ENCODE results near the gene KCND3.

KCND3 gene

DNA sequence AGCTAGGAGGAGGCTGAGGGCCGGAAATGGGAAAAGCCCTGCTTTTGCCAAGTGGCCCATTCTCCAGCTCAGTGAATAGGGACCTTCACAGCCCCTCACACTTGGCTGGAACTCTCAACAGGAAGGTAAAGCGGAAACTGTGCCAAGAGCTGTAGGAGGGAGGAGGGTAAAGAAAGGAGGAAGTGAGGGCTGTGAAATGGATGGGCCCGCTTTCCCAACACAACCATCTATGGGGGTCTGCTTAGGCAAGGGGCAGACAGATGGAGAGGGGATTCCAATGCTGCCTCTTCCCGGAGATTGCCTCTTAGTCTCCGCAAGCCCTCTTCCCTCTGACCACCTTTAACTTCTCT lies 255.5 kb downstream of the KCND3 start:
- TF ChIP-seq, protein P1, sequence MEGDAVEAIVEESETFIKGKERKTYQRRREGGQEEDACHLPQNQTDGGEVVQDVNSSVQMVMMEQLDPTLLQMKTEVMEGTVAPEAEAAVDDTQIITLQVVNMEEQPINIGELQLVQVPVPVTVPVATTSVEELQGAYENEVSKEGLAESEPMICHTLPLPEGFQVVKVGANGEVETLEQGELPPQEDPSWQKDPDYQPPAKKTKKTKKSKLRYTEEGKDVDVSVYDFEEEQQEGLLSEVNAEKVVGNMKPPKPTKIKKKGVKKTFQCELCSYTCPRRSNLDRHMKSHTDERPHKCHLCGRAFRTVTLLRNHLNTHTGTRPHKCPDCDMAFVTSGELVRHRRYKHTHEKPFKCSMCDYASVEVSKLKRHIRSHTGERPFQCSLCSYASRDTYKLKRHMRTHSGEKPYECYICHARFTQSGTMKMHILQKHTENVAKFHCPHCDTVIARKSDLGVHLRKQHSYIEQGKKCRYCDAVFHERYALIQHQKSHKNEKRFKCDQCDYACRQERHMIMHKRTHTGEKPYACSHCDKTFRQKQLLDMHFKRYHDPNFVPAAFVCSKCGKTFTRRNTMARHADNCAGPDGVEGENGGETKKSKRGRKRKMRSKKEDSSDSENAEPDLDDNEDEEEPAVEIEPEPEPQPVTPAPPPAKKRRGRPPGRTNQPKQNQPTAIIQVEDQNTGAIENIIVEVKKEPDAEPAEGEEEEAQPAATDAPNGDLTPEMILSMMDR (IDR thresholded peaks at IDR 0.05; ENCODE audit: borderline replicate concordance, insufficient read depth, low read depth, low read length), result no peak
- no peak overlapping the region for H3K4me3 ChIP-seq (ENCODE audit: low read depth, low read length)

DNA sequence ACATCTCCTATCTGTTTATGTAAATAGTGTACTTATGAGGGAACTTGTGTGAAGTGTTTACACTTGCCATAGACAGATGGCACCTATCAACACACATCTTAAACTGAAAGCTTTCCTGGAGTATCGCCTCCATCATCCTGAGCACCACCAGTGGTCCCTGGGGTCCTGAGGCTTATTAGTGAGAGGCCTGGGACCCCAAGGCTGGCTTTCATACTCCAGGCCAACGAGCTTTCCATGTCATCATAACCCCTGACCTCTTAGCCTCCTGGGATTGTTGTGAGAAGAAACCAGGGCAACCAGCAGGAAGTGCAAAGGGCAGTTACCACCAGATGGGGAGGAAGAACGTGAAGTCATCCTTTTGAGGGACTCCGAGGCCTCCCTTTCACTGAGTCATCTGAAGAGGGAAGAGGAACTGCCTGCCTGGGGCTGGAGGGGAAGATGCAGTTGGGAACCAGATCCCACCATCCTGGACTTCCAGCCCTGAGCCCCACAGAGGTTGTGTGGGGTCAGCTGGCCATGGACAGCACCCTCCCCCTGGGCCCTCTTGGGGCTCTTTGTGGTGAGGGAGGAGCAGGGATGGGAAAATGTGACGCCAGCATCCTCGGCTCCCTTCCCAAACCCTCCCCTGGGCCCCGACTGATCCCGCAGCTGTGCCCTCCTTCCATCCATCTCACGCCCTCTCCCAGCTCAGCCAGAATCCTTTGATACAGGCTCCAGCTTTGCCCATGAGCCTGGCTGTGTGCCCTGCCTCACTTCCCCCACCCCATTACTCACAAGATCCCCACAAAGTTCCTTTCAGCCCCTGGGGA lies 256.1 kb downstream of the KCND3 start:
- TF ChIP-seq, protein P1 (IDR thresholded peaks at IDR 0.05; ENCODE audit: borderline replicate concordance, insufficient read depth, low read depth, low read length), result no peak
- no peak overlapping the region for H3K4me3 ChIP-seq (ENCODE audit: low read depth, low read length)

DNA sequence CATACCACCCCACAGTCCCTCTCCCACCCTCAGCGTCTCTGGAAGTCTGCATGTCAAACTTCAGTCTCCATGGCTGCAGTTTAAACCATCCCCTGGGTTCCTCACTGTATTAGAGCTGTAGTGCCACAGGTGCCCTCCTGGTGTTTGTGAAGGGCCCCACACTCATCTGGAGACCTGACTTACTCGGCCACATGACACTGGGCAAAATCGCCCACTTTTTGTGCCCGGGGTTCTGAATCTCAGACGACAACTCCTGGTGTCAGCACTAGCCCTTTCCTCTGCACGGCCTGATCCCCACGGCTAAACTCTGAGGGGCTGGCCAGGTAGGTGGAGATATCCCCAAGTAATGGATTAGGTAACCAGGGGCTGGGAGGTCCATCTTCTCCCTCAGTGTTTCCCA lies 256.8 kb downstream of the KCND3 start:
- TF ChIP-seq, protein P1 (IDR thresholded peaks at IDR 0.05; ENCODE audit: borderline replicate concordance, insufficient read depth, low read depth, low read length), result no peak
- H3K4me3 ChIP-seq (ENCODE audit: low read depth, low read length), result no peak overlapping the region

DNA sequence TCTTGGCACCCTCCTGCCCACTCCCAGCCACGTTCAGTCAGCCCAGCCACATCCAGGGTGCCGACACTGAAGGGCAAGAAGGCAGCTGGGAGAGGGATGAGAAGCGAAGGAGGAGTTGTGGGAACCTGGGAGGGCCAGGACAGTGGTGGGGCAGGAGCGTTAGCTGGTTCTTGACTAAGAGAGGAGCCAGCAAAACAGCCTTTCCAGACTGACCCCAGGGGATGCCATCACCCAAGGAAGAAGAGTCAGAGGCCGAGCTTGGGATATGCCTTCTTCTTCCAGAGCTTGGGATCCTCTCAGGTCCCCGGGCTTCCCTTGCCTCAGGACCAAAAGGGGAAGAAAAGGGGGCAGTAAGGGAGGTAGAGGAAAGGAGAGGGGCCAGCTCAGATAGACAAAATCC lies 257.5 kb downstream of the KCND3 start:
- TF ChIP-seq, protein P1 (IDR thresholded peaks at IDR 0.05; ENCODE audit: borderline replicate concordance, insufficient read depth, low read depth, low read length), result no peak
- no peak overlapping the region for H3K4me3 ChIP-seq (ENCODE audit: low read depth, low read length)

DNA sequence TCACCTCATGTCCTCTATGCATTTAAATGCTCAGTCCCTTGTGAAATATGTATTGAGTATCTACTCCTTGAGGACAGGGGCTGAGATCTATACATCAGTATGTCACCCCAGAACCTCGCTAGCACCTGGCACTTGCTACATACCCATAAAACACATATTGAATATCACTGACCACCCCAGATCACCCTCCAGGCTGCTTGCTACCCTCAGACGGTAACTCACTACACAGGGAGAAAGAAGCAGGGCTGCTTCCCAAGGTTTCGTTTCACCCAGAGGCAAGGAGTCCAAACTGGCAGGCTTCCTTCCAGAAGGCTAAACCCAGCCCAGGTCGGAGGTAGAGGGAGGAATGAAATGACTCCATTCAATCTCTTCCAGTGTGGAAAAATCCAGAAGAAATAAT lies 258.8 kb downstream of the KCND3 start:
- no peak overlapping the region for H3K4me3 ChIP-seq (ENCODE audit: low read depth, low read length)
- TF ChIP-seq, protein P1 (IDR thresholded peaks at IDR 0.05; ENCODE audit: borderline replicate concordance, insufficient read depth, low read depth, low read length), result no peak

DNA sequence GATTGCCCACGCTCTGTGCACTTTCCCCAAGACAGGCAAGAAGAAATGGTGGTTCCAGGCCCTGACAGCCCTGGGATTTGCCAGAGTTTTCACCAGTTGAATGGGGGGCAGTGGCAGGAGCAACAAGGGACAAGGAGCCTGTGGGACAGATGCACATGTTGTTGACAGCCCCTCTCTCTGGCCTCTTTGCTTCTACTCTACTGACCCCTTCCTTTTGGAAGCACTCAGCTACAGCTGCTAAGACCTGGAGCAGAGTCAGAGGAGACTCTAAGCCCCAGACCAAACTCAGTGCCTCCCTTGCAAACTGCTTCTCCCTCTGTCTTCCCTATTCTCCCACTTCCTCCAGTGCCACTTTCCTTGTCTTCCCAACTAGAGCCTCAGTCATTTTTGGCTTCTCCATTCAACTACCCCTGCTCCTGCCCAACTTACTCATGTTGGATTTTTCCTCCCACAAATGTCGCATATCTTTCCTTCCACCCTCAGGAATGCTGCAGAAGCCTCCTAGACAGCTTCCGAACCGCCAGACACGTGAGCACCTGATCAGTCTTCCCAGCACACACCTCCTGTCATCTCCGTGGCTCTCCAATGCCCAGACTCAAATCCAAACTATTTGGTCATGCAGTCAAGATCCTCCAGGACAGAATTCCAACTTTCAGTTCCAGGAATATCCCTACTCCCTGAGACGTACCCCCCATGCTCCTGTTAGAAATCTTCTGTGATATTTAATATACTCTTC lies 259.4 kb downstream of the KCND3 start:
- TF ChIP-seq, protein P1 (IDR thresholded peaks at IDR 0.05; ENCODE audit: borderline replicate concordance, insufficient read depth, low read depth, low read length), result no peak
- no peak overlapping the region for H3K4me3 ChIP-seq (ENCODE audit: low read depth, low read length)

All from GM12875 (cell line).